Right atrium auricular region (tissue), 2 donors: ENCODE data around the gene ARHGEF10L. TPM values are rescaled to one million over a fixed set of nuclear protein-coding genes. Genes with fewer than 3 reads are reported as not detected.
A peak's percentile ranks its signal among the peaks of the same experiment; 100 is the strongest.

Experiments
- DNase-seq: peaks from one replicate; pipeline ENCODE4 v3.0.0-alpha.2; 2019; ENCODE audit warnings: low spot score
- H3K27ac ChIP-seq, 2 donors: fragments of 200-600 bp; sonication (generic); 1 replicate in 1 of 2; 2 replicates in 1 of 2; pipeline ENCODE4 v1.5.1; 2016 to 2019
- H3K27me3 ChIP-seq, 2 donors: fragments of 200-600 bp; sonication (generic); one replicate each; pipeline versions ENCODE4 v1.5.1 to v1.6.0; 2017 to 2019
- H3K36me3 ChIP-seq: fragments of 200-600 bp; sonication (generic); one replicate; pipeline ENCODE4 v1.5.1; 2016
- H3K4me1 ChIP-seq, 2 donors: fragments of 200-600 bp; sonication (generic); one replicate each; pipeline versions ENCODE4 v1.5.1 to v1.6.0; 2017 to 2019
- H3K4me3 ChIP-seq, 2 donors: fragments of 200-600 bp; sonication (generic); 1 replicate in 1 of 2; 2 replicates in 1 of 2; pipeline ENCODE4 v1.5.1; 2017 to 2019; ENCODE audit warnings: mild to moderate bottlenecking in 1 of 2, moderate library complexity in 1 of 2
- H3K9me3 ChIP-seq, 2 donors: fragments of 200-600 bp; sonication (generic); one replicate each; pipeline ENCODE4 v1.5.1; 2019
- CTCF ChIP-seq, 2 donors: fragments of 200-600 bp; sonication (generic); IDR thresholded peaks; one replicate each; pipeline ENCODE4 v1.5.1; 2019; ENCODE audit warnings: antibody characterized with exemption in 2 of 2
- total RNA-seq, 2 donors: library from RNA; depleted of rRNA; stranded (reverse); fragments of >200 nt; gene quantifications; one replicate each; pipeline ENCODE4 v1.1.0, GENCODE V29; 2016

The ARHGEF10L gene
- total RNA-seq, 2 donors from 2014 or later = 49.3 to 52.2 TPM

GRCh38 chr1:17649371-17650106 lies 110.0 kb downstream of the ARHGEF10L start:
- H3K36me3 ChIP-seq = peaks cover 66% of the 10 kb centered on the region
- no peak overlapping the region for H3K27ac ChIP-seq
- no peaks in the 10 kb centered on the region for H3K27me3 ChIP-seq
- no peak overlapping the region for H3K4me3 ChIP-seq
- DNase-seq = no peak
- H3K4me1 ChIP-seq = peaks cover 0 to 23% of the 10 kb centered on the region in 2 donors
- H3K9me3 ChIP-seq = no peaks in the 10 kb centered on the region
- no peak for TF ChIP-seq CTCF (IDR thresholded peaks at IDR 0.05)

GRCh38 chr1:17653276-17653675 lies 113.8 kb downstream of the ARHGEF10L start:
- no peak overlapping the region for H3K4me3 ChIP-seq
- H3K9me3 ChIP-seq = no peaks in the 10 kb centered on the region
- H3K27me3 ChIP-seq = no peaks in the 10 kb centered on the region
- H3K4me1 ChIP-seq = peaks cover 0 to 20% of the 10 kb centered on the region in 2 donors
- H3K27ac ChIP-seq = no peak overlapping the region
- no peak for TF ChIP-seq CTCF (IDR thresholded peaks at IDR 0.05)
- peaks cover 85% of the 10 kb centered on the region for H3K36me3 ChIP-seq
- DNase-seq = no peak

GRCh38 chr1:17653728-17654351 lies 114.3 kb downstream of the ARHGEF10L start:
- TF ChIP-seq CTCF (IDR thresholded peaks at IDR 0.05) = peak in 1 of 2 donors; percentile 74
- H3K4me3 ChIP-seq = no peak overlapping the region
- no peaks in the 10 kb centered on the region for H3K27me3 ChIP-seq
- peaks cover 85% of the 10 kb centered on the region for H3K36me3 ChIP-seq
- H3K9me3 ChIP-seq = no peaks in the 10 kb centered on the region
- H3K4me1 ChIP-seq = peaks cover 0 to 14% of the 10 kb centered on the region in 2 donors
- no peak overlapping the region for H3K27ac ChIP-seq
- DNase-seq = no peak

- no peak overlapping the region for H3K27ac ChIP-seq
- peaks cover 0 to 14% of the 10 kb centered on the region in 2 donors for H3K4me1 ChIP-seq
- DNase-seq = no peak
- H3K36me3 ChIP-seq = peaks cover 85% of the 10 kb centered on the region
- no peak for TF ChIP-seq CTCF (IDR thresholded peaks at IDR 0.05)
- H3K4me3 ChIP-seq = no peak overlapping the region
- no peaks in the 10 kb centered on the region for H3K9me3 ChIP-seq
- H3K27me3 ChIP-seq = no peaks in the 10 kb centered on the region
Measured at GRCh38 chr1:17654519-17654918, 115.0 kb downstream of the ARHGEF10L start.

- Histone ChIP-seq H3K4me3 (no peak overlapping the region), H3K9me3 (no peaks in the 10 kb centered on the region), H3K36me3 (peaks cover 85% of the 10 kb centered on the region), H3K27me3 (no peaks in the 10 kb centered on the region), H3K4me1 (peaks cover 0 to 14% of the 10 kb centered on the region in 2 donors), H3K27ac (no peak overlapping the region)
- DNase-seq = no peak
- TF ChIP-seq CTCF (IDR thresholded peaks at IDR 0.05) = no peak
Measured at GRCh38 chr1:17655169-17655568, 115.7 kb downstream of the ARHGEF10L start.
